PFSK-1 (cell line): ENCODE data around the gene ALMS1.

ENCODE experiments used
- FOXP2 ChIP-seq: optimal IDR thresholded peaks from 2 replicates; pipeline ENCODE3; 2011; ENCODE audit warnings: borderline replicate concordance, control low read depth, inconsistent platforms; ENCODE audit not compliant: insufficient read depth; ENCODE audit errors: extremely low read length, extremely low read depth
- POLR2AphosphoS5 ChIP-seq: IDR thresholded peaks from 2 replicates; pipeline ENCODE4 v1.6.1; 2012; ENCODE audit warnings: low read depth, mild to moderate bottlenecking, control low read depth, low read length, moderate library complexity
- REST ChIP-seq, 2 experiments: IDR thresholded peaks; 2 replicates each; pipeline versions ENCODE4 v1.6.1 to v1.8.0; 2011 to 2012; ENCODE audit warnings: low read depth in 2 of 2, low read length in 2 of 2, control low read depth in 1 of 2, inconsistent platforms in 1 of 2, mild to moderate bottlenecking in 1 of 2, moderate library complexity in 1 of 2; ENCODE audit not compliant: insufficient read depth in 1 of 2
- TAF1 ChIP-seq: IDR thresholded peaks from 2 replicates; pipeline ENCODE4 v1.6.1; 2012; ENCODE audit warnings: low read length, control low read depth, borderline replicate concordance; ENCODE audit not compliant: insufficient read depth

GRCh38 chr2:73593680-73594079, 208.0 kb downstream of the ALMS1 start:
- no peak for TF ChIP-seq REST (IDR thresholded peaks at IDR 0.05; ENCODE audit: insufficient read depth in 1 of 2, low read depth in 2 of 2, low read length in 2 of 2)
- TF ChIP-seq POLR2AphosphoS5 = no peak
- TF ChIP-seq TAF1 = no peak
- TF ChIP-seq FOXP2 = no peak
